A673 (cell line): ENCODE measurements around the gene ROBO2.

Source experiments
- CTCF ChIP-seq: fragments of 300-800, 200-600 bp; sonication (generic); conservative IDR thresholded peaks from 2 replicates; pipeline ENCODE4 v1.5.1; 2017; ENCODE audit warnings: low read depth, mild to moderate bottlenecking, antibody characterized with exemption, low read length, moderate library complexity, mixed read lengths
- EZH2 ChIP-seq: fragments of 200-600 bp; sonication (generic); IDR thresholded peaks from 2 replicates; pipeline ENCODE4 v1.6.1; 2017; ENCODE audit warnings: borderline replicate concordance, low read depth, mild to moderate bottlenecking, mixed read lengths, antibody characterized with exemption, low read length; ENCODE audit not compliant: poor library complexity, severe bottlenecking

- TF ChIP-seq CTCF: no peak
- TF ChIP-seq EZH2: no peak
Measured at GRCh38 chr3:77149382-77149781, 109.5 kb downstream of the ROBO2 start.
